HepG2 (cell line): Measurements from ENCODE around the gene STEAP1. TPM values are rescaled to one million over a fixed set of nuclear protein-coding genes. Genes with fewer than 3 reads are reported as not detected.

Experiments
- ATAC-seq: fragments of 200-7000 bp; cut with Tn5 transposase; 3 replicates; pipeline ENCODE4 v1.9.1; 2020; ENCODE audit warnings: mild to moderate bottlenecking, moderate library complexity
- BruUV-seq: library from RNA; stranded (reverse); fragments of 400-500 nt; replicated peaks from 2 replicates; lab custom pipeline; 2021; lab: Mats Ljungman, UMichigan
- CTCF ChIA-PET: fragments of 300-600 bp; formaldehyde crosslinking; extraction: SDS; loops from one replicate; lab custom pipeline; 2021; ENCODE audit warnings: low total read pairs, inconsistent platforms, low intra/inter-chr PET ratio; lab: Yijun Ruan, JAX
- POLR2A ChIA-PET: fragments of 350-600 bp; sonication (Branson Sonifier 250); formaldehyde crosslinking; loops from one replicate; lab custom pipeline; 2020; ENCODE audit warnings: antibody characterized with exemption, inconsistent platforms; lab: Yijun Ruan, JAX
- DNase-seq: peaks from one replicate; pipeline ENCODE4 v3.0.0-alpha.2; 2015; ENCODE audit warnings: low spot score
- FAIRE-seq: peaks from 3 replicates; lab custom pipeline; 2011; peaks lifted over from hg19 to GRCh38; lab: Jason Lieb, UNC
- H2AFZ ChIP-seq: one replicate; pipeline ENCODE4 v1.6.1; 2011; ENCODE audit warnings: low read length, inconsistent platforms
- H3K27ac ChIP-seq: fragments of 300-600 bp; 3 replicates; pipeline ENCODE4 v1.8.0; 2011; ENCODE audit warnings: mixed run types, mild to moderate bottlenecking, mixed read lengths, low read length, inconsistent platforms; ENCODE audit not compliant: insufficient read depth; ENCODE audit errors: extremely low read length
- H3K27me3 ChIP-seq, 2 experiments: fragments of 200-600 bp in 1 of 2; 2 replicates in 1 of 2; 3 replicates in 1 of 2; pipeline versions ENCODE4 v1.6.0 to v1.8.0; 2011; ENCODE audit warnings: low read length in 2 of 2, mild to moderate bottlenecking in 2 of 2, moderate library complexity in 2 of 2, inconsistent platforms in 1 of 2; ENCODE audit not compliant: insufficient read depth in 2 of 2, control insufficient read depth in 1 of 2
- H3K36me3 ChIP-seq, 2 experiments: fragments of 200-600 bp in 1 of 2; replicated peaks in 1 of 2; 2 replicates in 1 of 2; 3 replicates in 1 of 2; pipeline versions ENCODE4 v1.5.1 to v1.8.0; 2011; ENCODE audit warnings: low read length in 2 of 2, inconsistent platforms in 1 of 2; ENCODE audit not compliant: insufficient read depth in 2 of 2, control insufficient read depth in 1 of 2
- H3K4me1 ChIP-seq: 2 replicates; pipeline ENCODE4 v1.5.1; 2012; ENCODE audit warnings: low read length, inconsistent platforms; ENCODE audit not compliant: insufficient read depth
- H3K4me2 ChIP-seq: 2 replicates; pipeline ENCODE4 v1.6.0; 2011; ENCODE audit warnings: low read depth, low read length, inconsistent platforms
- H3K4me3 ChIP-seq, 3 experiments: fragments of 200-600 bp in 1 of 3; sonication (generic), shearing (Covaris generic) in 1 of 3; replicated peaks in 1 of 3; 2 replicates each; pipeline ENCODE4 v1.5.1; 2011 to 2016; ENCODE audit warnings: low read length in 3 of 3, inconsistent platforms in 2 of 3, low read depth in 2 of 3, mild to moderate bottlenecking in 2 of 3, control low read depth in 1 of 3, mixed read lengths in 1 of 3; ENCODE audit not compliant: insufficient read depth in 1 of 3
- H3K79me2 ChIP-seq: one replicate; pipeline ENCODE4 v1.6.1; 2011; ENCODE audit warnings: low read length, inconsistent platforms; ENCODE audit not compliant: insufficient read depth
- H3K9ac ChIP-seq: 2 replicates; pipeline ENCODE4 v1.6.0; 2011; ENCODE audit warnings: mild to moderate bottlenecking, low read depth, low read length, inconsistent platforms; ENCODE audit not compliant: insufficient read depth
- H3K9me3 ChIP-seq: 2 replicates; pipeline ENCODE4 v1.5.1; 2012; ENCODE audit warnings: mild to moderate bottlenecking, low read length
- H4K20me1 ChIP-seq: 2 replicates; pipeline ENCODE4 v1.6.0; 2011; ENCODE audit warnings: inconsistent platforms, mild to moderate bottlenecking, low read length, moderate library complexity; ENCODE audit not compliant: insufficient read depth
- FOXK2 ChIP-seq: fragments of 450-650 bp; IDR thresholded peaks from 2 replicates; pipeline ENCODE4 v1.6.1; 2016
- HNRNPL ChIP-seq: fragments of 200-400 bp; formaldehyde crosslinking; IDR thresholded peaks from 2 replicates; pipeline ENCODE4 v1.6.1; 2017; ENCODE audit warnings: mild to moderate bottlenecking, low read depth, low read length
- HOXA7 ChIP-seq: sonication (generic); formaldehyde crosslinking; IDR thresholded peaks from 2 replicates; pipeline ENCODE4 v1.8.1; 2022; ENCODE audit warnings: mild to moderate bottlenecking, missing genetic modification reagents, moderate library complexity
- NFE2L2 ChIP-seq: fragments of 150-350 bp; IDR thresholded peaks from 2 replicates; pipeline ENCODE4 v1.6.1; 2014; ENCODE audit warnings: low read length
- RXRA ChIP-seq: sonication (generic); formaldehyde crosslinking; IDR thresholded peaks from 2 replicates; pipeline ENCODE4 v1.5.1; 2020; ENCODE audit warnings: missing genetic modification reagents
- SATB2 ChIP-seq: sonication (generic); formaldehyde crosslinking; IDR thresholded peaks from 2 replicates; pipeline ENCODE4 v1.5.0; 2020; ENCODE audit warnings: missing genetic modification reagents
- TMF1 ChIP-seq: sonication (generic); formaldehyde crosslinking; IDR thresholded peaks from 2 replicates; pipeline ENCODE4 v1.8.1; 2022; ENCODE audit warnings: low read depth, missing genetic modification reagents
- ZFP36L2 ChIP-seq: sonication (generic); formaldehyde crosslinking; IDR thresholded peaks from 2 replicates; pipeline ENCODE4 v1.4.0; 2020; ENCODE audit warnings: missing genetic modification reagents
- ZFYVE20 ChIP-seq: sonication (generic); formaldehyde crosslinking; IDR thresholded peaks from 2 replicates; pipeline ENCODE4 v1.8.0; 2023; ENCODE audit warnings: low read depth, mild to moderate bottlenecking, moderate library complexity, missing genetic modification reagents, borderline replicate concordance
- ZNF543 ChIP-seq: sonication (generic); formaldehyde crosslinking; IDR thresholded peaks from 2 replicates; pipeline ENCODE4 v1.4.0; 2020; ENCODE audit warnings: mild to moderate bottlenecking, missing genetic modification reagents
- WGBS: methylation state at CpG from one replicate; pipeline ENCODE4 v1.1.6; 2017; ENCODE audit warnings: low lambda C conversion rate; 5-methylcytosine and 5-hydroxymethylcytosine counted together
- in situ Hi-C: cut with HindIII; loops from 2 replicates; pipeline ENCODE4 v1.10.0; 2017; ENCODE audit warnings: low pct_unique_long_range_greater_than_20kb; ENCODE audit not compliant: extremely low pct_ligation_motif_present
- intact Hi-C: fragments of 100-400 bp; cut with micrococcal nuclease; formaldehyde crosslinking; loops from one replicate; pipeline ENCODE4 v1.10.0; 2022; ENCODE audit not compliant: unreplicated experiment
- polyA plus RNA-seq, 8 experiments: library from polyadenylated mRNA; depleted of rRNA in 3 of 8; stranded (reverse) in 7 of 8; unstranded in 1 of 8; fragments of >200 nt; fragmentation: Illumina TruSeq in 4 of 8; extraction: Trizol in 4 of 8; gene quantifications; 2 replicates each; pipeline versions ENCODE4 v1.2.1 to v1.2.3, GENCODE V29; 2011 to 2016; ENCODE audit warnings: low read depth in 4 of 8, missing spikeins in 1 of 8, mixed read lengths in 1 of 8; ENCODE audit not compliant: insufficient read depth in 1 of 8
- total RNA-seq, 5 experiments: library from RNA; depleted of rRNA; stranded (reverse); fragments of >200 nt; fragmentation: Illumina TruSeq; extraction: Trizol; gene quantifications; 2 replicates each; pipeline ENCODE4 v1.2.3, GENCODE V29; 2016; ENCODE audit warnings: low read depth in 1 of 5
- TF ChIP-seq, protein P1 (sequence below): IDR thresholded peaks from 2 replicates; pipeline ENCODE4 v1.6.1; 2012; ENCODE audit warnings: inconsistent platforms

Gene STEAP1
- total and polyA plus RNA-seq, 2 of the 13 experiments (the other 11 are each of a cell fraction or from before 2014, with no cell fraction given), result 23.2 to 24.2 TPM

DNA sequence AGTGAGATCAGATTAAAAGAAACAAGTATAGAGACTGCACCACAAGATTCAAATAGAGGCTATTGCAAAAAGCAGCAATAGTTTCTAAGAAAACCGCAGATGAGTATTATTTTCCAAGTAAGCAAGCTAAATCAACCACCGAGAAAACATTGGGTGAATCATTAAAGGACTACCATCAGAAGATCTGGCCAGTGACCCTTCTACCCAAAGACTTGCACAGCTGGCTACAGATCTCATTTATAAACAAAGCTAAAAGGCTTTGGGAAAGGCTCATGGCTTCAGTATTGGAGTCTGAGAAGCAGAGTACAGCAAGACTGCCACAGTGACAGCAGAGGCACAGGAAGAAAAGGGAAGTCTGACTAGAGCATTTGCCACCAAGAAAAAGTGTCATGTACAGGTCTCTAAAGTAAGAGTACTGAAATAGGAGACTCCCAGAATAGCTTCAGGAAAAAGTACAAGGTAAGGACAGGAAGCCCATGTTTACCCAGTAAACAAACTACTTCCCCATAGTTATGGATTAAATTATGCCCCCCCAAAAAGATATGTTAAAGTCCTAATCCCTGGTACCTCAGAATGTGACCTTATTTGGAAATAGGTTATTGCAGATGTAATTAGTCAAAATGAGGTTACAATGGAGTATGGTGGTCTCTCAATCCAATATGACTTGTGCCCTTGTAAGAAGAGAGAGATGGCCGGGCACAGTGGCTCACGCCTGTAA, 19.0 kb downstream of the STEAP1 start (continued):
- TF ChIP-seq HOXA7 (CRISPR knock-in tag), result no peak
- no peak for TF ChIP-seq TMF1
- TF ChIP-seq, protein P1, sequence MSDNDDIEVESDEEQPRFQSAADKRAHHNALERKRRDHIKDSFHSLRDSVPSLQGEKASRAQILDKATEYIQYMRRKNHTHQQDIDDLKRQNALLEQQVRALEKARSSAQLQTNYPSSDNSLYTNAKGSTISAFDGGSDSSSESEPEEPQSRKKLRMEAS, result no peak
- 0 out of 2 replicates have a peak, but pooled peaks have one; percentile 29 for TF ChIP-seq FOXK2
- TF ChIP-seq SATB2 (CRISPR knock-in tag), result no peak
- no peak for TF ChIP-seq ZFP36L2
- TF ChIP-seq NFE2L2, result no peak
- TF ChIP-seq ZNF543 (CRISPR knock-in tag), result no peak

DNA sequence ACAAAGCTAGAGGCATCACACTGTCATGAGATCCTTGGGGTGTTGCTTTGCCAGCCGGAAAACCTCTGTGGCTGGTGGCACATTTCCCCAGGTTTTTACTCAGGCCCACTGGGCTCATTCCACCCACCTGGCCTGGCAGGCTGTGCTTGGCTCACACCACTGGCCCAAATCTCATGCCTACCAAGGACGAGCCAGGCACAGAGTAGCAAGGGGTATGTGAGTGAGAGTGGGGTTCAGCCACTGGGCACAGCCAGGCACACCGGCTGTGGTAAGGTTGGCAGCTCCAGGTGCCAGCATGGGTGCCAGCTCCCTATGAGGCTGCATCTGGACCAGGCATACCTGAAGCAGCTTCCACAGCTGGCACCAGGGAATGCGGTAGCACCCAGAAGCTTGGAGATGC, 21.4 kb downstream of the STEAP1 start:
- FAIRE-seq, result no peak
- no peaks in the 10 kb centered on the region for H4K20me1 ChIP-seq
- no peak for DNase-seq
- ChIA-PET CTCF (no interaction called here), POLR2A (no interaction called here)
- in situ Hi-C loops (no loop called here), intact Hi-C loops (no loop called here)
- H3K27ac ChIP-seq, result no peak overlapping the region
- no peak overlapping the region for H2AFZ ChIP-seq
- TF ChIP-seq ZFYVE20 (CRISPR knock-in tag) (no peak), HNRNPL (0 out of 2 replicates have a peak, but pooled peaks have one; percentile 56), RXRA (CRISPR knock-in tag) (0 out of 2 replicates have a peak, but pooled peaks have one; percentile 16)
- no peak overlapping the region for H3K4me2 ChIP-seq
- peaks cover 59% of the 10 kb centered on the region for H3K4me1 ChIP-seq
- ATAC-seq, result no peak
- no peaks in the 10 kb centered on the region for H3K27me3 ChIP-seq
- BruUV-seq, result no TSS peak
- no peaks in the 10 kb centered on the region for H3K79me2 ChIP-seq
- no peak overlapping the region for H3K9ac ChIP-seq
- no peak overlapping the region for H3K4me3 ChIP-seq
- H3K9me3 ChIP-seq, result no peaks in the 10 kb centered on the region
- 63% methylated on average over 3 of the region's 4 CpGs for WGBS
- H3K36me3 ChIP-seq, result no peaks in the 10 kb centered on the region
